ENCODE results near the gene TAF4B.

Gene TAF4B

DNA sequence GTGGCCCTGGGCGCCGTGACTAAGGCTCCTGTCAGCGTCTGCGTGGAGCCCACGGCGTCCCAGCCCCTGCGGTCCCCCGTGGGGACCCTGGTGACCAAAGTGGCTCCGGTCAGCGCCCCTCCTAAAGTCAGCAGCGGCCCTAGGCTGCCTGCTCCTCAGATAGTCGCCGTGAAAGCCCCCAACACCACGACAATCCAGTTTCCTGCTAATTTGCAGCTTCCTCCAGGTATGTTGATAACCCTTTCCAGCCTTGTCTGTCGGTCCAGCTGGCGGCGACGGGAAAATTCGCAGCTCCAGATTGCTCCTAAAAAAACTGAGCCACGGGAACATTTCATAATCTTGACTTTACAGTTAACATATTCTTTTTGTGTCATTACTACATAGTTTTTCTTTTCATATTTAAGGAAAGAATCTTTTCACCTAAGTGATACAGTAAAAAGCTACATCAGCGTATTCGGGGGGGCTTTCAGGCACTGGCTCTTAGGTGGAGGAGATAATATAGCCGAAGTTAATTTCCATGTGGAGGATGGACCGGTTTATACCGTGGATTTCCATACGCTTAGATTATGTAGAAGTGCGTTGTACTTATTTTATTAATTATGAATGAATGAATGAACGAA lies 916 bp downstream of the TAF4B start:
- peaks cover 58% of the 10 kb centered on the region for H3K79me2 ChIP-seq (ENCODE audit: insufficient read depth, low read length)
- peaks cover 24% of the 10 kb centered on the region for H3F3A ChIP-seq (ENCODE audit: insufficient read depth)
- no peak for TF ChIP-seq EZH2phosphoT487 (conservative IDR thresholded peaks at IDR 0.05; ENCODE audit: low read length)
- TF ChIP-seq, protein P1, sequence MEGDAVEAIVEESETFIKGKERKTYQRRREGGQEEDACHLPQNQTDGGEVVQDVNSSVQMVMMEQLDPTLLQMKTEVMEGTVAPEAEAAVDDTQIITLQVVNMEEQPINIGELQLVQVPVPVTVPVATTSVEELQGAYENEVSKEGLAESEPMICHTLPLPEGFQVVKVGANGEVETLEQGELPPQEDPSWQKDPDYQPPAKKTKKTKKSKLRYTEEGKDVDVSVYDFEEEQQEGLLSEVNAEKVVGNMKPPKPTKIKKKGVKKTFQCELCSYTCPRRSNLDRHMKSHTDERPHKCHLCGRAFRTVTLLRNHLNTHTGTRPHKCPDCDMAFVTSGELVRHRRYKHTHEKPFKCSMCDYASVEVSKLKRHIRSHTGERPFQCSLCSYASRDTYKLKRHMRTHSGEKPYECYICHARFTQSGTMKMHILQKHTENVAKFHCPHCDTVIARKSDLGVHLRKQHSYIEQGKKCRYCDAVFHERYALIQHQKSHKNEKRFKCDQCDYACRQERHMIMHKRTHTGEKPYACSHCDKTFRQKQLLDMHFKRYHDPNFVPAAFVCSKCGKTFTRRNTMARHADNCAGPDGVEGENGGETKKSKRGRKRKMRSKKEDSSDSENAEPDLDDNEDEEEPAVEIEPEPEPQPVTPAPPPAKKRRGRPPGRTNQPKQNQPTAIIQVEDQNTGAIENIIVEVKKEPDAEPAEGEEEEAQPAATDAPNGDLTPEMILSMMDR (IDR thresholded peaks at IDR 0.05; ENCODE audit: insufficient read depth, low read length, poor library complexity, severe bottlenecking): no peak
- H2AFZ ChIP-seq (ENCODE audit: low read depth, low read length, severe bottlenecking): peak overlapping the region; percentile 44
- peak overlapping the region; percentile 94 for H3K9ac ChIP-seq (ENCODE audit: low read length)
- H4K20me1 ChIP-seq (ENCODE audit: low read depth, low read length): peaks cover 28% of the 10 kb centered on the region
- no peaks in the 10 kb centered on the region for H3K9me2 ChIP-seq (replicated peaks; ENCODE audit: insufficient read depth, low read length)
- H3K36me3 ChIP-seq (ENCODE audit: low read length): peaks cover 24% of the 10 kb centered on the region
- peak overlapping the region; percentile 71 for H3K27ac ChIP-seq (ENCODE audit: low read depth, low read length)
- peak overlapping the region; percentile 89 for H3K4me2 ChIP-seq (ENCODE audit: low read depth, low read length, poor library complexity, severe bottlenecking)
- H3K4me3 ChIP-seq (ENCODE audit: insufficient read depth, low read length, poor library complexity, severe bottlenecking): peak overlapping the region; percentile 97
- H3K9me3 ChIP-seq (ENCODE audit: insufficient read depth, low read length): no peaks in the 10 kb centered on the region
- H3K27me3 ChIP-seq (ENCODE audit: low read length): no peaks in the 10 kb centered on the region

DNA sequence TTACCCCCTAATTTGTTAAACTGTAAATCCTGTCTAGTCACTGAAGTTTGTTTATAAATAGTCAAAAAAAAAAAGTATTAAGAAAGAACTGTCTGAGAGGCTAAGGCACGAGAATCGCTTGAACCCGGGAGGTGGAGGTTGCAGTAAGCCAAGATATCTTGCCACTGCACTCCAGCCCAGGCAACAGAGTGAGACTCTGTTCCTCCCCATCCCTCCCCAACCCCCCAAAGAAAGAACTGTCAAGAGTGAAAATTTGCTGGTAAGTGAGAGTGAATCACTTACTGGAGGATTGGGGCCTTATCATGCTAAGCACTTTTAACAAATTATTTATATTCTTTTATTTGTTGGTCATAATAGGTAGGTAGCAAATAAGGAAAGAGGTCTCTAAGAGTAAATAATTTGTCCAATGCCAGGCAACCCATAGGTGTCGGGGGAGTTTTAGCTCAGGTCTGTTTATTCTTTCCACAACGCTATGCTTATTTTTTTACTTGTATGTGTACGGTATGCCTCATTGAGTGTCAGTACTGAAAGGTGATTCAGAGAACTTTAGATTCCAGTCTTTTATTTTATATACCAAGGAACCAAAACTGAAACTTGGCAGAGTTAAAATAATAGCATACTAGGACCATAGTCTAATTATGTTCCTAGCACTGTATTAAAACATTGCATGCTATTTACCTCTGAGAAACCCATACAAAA lies 2.5 kb downstream of the TAF4B start:
- peak overlapping the region; percentile 89 for H3K4me2 ChIP-seq (ENCODE audit: low read depth, low read length, poor library complexity, severe bottlenecking)
- H3K9me3 ChIP-seq (ENCODE audit: insufficient read depth, low read length): no peaks in the 10 kb centered on the region
- peak overlapping the region; percentile 94 for H3K9ac ChIP-seq (ENCODE audit: low read length)
- H3K27me3 ChIP-seq (ENCODE audit: low read length): no peaks in the 10 kb centered on the region
- TF ChIP-seq, protein P1 (IDR thresholded peaks at IDR 0.05; ENCODE audit: insufficient read depth, low read length, poor library complexity, severe bottlenecking): no peak
- peaks cover 24% of the 10 kb centered on the region for H3F3A ChIP-seq (ENCODE audit: insufficient read depth)
- H2AFZ ChIP-seq (ENCODE audit: low read depth, low read length, severe bottlenecking): no peak overlapping the region
- peak overlapping the region; percentile 71 for H3K27ac ChIP-seq (ENCODE audit: low read depth, low read length)
- H4K20me1 ChIP-seq (ENCODE audit: low read depth, low read length): peaks cover 29% of the 10 kb centered on the region
- H3K4me3 ChIP-seq (ENCODE audit: insufficient read depth, low read length, poor library complexity, severe bottlenecking): peak overlapping the region; percentile 97
- no peaks in the 10 kb centered on the region for H3K9me2 ChIP-seq (replicated peaks; ENCODE audit: insufficient read depth, low read length)
- peaks cover 24% of the 10 kb centered on the region for H3K36me3 ChIP-seq (ENCODE audit: low read length)
- H3K79me2 ChIP-seq (ENCODE audit: insufficient read depth, low read length): peaks cover 73% of the 10 kb centered on the region

DNA sequence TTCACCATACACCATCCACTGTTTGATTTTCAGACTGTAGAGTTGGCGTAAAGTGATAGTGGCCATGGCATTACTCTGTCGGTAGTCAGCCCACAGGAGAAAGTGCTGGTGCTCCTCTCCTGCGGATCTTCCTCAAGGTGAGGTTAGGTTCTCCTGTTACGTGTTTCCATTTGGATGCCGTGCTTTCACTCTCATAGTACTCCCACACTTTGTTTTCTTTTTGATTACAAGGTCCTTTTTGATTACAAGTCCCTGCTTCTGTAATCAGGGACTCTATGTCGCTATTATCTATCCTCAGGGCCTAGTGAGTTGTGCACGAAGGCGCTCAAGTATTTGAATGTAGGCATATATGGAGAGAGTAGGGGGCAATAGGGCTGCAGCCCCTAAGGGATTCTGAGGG lies 4.3 kb downstream of the TAF4B start:
- Histone ChIP-seq H2AFZ (ENCODE audit: low read depth, low read length, severe bottlenecking) (no peak overlapping the region), H3K27me3 (ENCODE audit: low read length) (no peaks in the 10 kb centered on the region), H3K4me3 (ENCODE audit: insufficient read depth, low read length, poor library complexity, severe bottlenecking) (peak overlapping the region; percentile 97), H3K27ac (ENCODE audit: low read depth, low read length) (no peak overlapping the region), H3K9me2 (replicated peaks; ENCODE audit: insufficient read depth, low read length) (no peaks in the 10 kb centered on the region), H3K9me3 (ENCODE audit: insufficient read depth, low read length) (no peaks in the 10 kb centered on the region), H3K79me2 (ENCODE audit: insufficient read depth, low read length) (peaks cover 91% of the 10 kb centered on the region), H4K20me1 (ENCODE audit: low read depth, low read length) (peaks cover 33% of the 10 kb centered on the region), H3K4me2 (ENCODE audit: low read depth, low read length, poor library complexity, severe bottlenecking) (peak overlapping the region; percentile 89), H3K36me3 (ENCODE audit: low read length) (peaks cover 24% of the 10 kb centered on the region), H3F3A (ENCODE audit: insufficient read depth) (peaks cover 13% of the 10 kb centered on the region), H3K9ac (ENCODE audit: low read length) (peak overlapping the region; percentile 94; the same call in 1 of the 2 replicates)
- TF ChIP-seq EZH2phosphoT487 (conservative IDR thresholded peaks at IDR 0.05; ENCODE audit: low read length): no peak
- TF ChIP-seq, protein P1 (IDR thresholded peaks at IDR 0.05; ENCODE audit: insufficient read depth, low read length, poor library complexity, severe bottlenecking): no peak

All from SU-DHL-6 (cell line).